GM19395 (cell line): ENCODE data around the gene SPHK1.

Experiments
- ATAC-seq: cut with Tn5 transposase; IDR thresholded peaks from one replicate; pipeline ENCODE4 v1.9.1; 2021; ENCODE audit warnings: mild to moderate bottlenecking, moderate library complexity; ENCODE audit not compliant: unreplicated experiment

The SPHK1 gene

GRCh38 chr17:76405967-76406647 lies 21.7 kb downstream of the SPHK1 start:
- no peak for ATAC-seq

- ATAC-seq: no peak
Observed at GRCh38 chr17:76407509-76407908, 23.1 kb downstream of the SPHK1 start.

DNA sequence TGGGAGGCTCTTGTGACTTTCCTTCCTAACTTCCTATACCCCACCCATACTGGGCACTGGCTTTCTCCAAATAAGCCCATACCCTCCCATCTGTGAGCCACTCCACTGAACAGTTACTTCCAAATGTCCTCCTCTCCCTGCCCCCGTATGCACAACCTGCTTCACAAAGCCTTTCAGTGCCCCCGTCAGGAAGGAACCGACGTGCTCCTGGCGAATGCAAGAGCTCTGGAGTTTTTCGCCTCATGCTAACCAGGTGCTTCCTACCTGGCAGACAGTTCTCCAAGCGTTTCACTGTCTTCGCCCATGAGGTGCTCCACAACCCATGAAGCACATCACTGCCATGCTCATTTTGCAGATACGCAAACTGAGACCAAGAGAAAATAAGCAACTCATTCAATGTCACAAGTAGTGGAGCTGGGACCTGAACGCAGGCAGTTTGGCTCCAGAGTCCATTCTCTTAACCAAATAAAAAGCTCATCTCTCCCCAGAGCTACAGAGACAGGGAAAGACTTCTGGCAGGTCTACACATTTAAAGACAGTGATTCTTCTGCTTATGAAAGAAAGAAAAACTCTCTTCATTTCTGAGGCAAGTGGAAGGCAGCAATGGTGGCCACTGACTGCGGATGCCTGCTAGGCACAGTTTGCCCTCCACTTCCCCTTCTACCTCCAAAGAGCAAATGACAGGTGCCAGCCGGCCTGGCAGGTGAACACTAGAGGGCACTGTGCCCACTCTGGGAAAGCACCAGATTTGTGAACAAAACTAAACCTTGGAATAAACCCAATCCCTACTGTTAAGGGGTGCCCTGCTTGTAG lies 23.8 kb downstream of the SPHK1 start:
- no peak for ATAC-seq

- no peak for ATAC-seq
Observed at GRCh38 chr17:76410328-76410965, 26.0 kb downstream of the SPHK1 start.

- ATAC-seq: no peak
Observed at GRCh38 chr17:76411247-76411646, 26.8 kb downstream of the SPHK1 start.

DNA sequence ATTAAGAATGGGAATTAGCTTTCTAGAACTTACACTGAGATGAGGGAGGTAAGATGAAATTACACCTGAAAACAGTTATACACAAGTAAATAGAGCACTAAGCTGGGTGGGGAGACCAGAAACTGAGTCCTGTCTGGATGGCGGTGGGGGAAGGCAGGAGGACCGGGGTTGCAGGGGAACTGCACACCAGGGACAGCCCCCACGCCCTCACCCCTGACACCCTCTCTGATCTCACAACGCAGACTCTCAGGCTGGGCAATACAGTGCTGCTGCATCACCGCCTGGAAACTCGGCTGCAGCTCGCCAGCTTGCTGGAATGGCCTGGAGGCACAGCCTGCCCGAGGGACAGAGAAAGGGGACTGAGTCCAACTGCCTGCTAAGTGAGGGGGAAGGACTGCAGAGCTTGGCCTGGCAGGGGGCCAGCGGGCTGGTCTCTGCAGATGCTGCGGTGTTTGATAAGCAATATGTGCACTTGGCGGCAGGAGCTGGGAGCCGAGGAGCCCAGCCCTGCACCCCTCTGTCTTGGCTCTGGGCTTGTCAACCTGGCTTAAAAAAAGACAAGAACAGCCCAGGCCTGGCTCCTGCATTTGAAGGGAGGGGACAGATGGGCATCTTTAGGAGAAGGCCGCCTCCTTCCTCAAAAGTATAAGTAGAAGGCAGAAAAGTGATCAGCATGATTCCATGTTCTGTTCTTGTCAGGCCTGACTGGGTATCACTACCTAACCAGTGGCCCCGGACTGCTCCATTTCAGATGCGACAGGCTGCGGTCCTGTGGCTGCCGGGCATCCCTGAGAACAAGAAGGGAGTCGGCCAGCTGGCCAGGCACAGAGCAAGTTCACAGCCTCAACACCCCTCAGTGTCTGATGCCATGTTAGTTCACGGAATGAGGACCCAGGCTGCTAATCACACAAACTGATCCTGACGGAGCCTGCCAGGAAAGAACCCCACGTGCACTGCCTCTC lies 30.2 kb downstream of the SPHK1 start:
- no peak for ATAC-seq

DNA sequence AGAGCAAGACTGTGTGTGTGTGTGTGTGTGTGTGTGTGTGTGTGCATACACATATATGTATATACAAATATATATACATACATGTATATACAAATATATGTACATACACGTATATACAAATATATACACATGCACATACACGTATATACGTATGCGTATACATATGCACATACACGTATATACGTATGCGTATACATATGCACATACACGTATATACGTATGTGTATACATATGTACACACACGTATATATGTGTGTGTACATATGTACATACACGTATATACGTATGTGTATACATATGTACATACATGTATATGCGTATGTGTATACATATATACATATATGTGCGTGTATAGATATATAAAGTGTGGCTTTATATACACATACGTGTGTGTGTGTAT lies 31.4 kb downstream of the SPHK1 start:
- ATAC-seq: no peak

GRCh38 chr17:76416457-76416856 lies 32.0 kb downstream of the SPHK1 start:
- no peak for ATAC-seq

- no peak for ATAC-seq
Observed at GRCh38 chr17:76416899-76417298, 32.5 kb downstream of the SPHK1 start.

- ATAC-seq: no peak
Observed at GRCh38 chr17:76417499-76418143, 33.2 kb downstream of the SPHK1 start.

- no peak for ATAC-seq
Observed at GRCh38 chr17:76419576-76420260, 35.3 kb downstream of the SPHK1 start.

DNA sequence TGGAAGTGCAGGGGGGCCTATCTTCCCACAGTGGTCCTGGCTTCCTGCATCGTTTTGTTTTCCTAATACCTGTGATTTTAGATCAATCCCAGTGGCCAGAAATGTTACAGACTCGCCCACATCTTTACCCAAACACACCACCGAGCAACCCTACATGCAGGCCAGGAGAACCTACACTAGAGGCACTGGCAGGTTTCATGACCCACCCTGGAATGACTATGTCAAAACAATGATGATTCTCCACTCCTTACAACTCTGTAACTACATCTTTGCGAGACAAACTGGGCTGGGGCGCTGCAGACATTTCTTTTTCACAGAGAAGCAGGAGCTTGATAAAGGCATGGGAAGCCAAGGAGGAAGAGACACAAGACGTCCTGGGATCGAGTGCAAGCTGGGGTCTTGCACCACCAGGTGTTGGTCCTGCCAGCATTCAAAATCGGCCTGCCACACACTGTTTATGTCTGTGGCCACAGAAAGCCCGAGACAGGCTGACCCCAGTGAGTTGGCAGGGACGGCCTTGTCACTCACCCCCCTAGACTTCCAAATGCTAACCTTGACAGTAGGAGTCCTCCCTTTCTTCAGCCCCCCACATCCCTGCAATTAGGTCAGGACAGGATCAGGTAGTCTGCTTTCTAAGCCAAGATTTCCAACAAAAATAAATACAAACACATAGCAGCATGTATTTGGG lies 36.1 kb downstream of the SPHK1 start:
- ATAC-seq: no peak

GRCh38 chr17:76421044-76421407 lies 36.6 kb downstream of the SPHK1 start:
- no peak for ATAC-seq

DNA sequence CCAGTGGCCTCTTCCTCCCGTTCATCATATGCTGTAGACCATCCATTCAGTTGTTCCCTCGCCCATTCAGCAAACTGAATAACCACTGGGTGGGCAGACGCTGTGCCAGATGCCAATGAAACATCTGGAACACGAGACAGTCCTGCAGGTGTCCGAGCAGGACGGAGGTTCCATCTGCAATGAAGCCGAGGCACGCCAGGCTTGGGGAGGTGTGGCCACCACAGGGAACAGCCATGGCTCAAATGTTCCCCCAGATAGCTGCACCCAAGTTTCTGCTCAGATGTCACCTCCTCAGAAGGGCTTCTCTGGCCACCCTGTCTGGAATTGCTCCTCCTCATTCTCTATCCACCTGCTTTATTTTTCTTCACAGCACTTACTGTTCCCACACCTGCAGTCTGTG lies 38.0 kb downstream of the SPHK1 start:
- ATAC-seq: no peak

- no peak for ATAC-seq
Observed at GRCh38 chr17:76422860-76423259, 38.5 kb downstream of the SPHK1 start.

DNA sequence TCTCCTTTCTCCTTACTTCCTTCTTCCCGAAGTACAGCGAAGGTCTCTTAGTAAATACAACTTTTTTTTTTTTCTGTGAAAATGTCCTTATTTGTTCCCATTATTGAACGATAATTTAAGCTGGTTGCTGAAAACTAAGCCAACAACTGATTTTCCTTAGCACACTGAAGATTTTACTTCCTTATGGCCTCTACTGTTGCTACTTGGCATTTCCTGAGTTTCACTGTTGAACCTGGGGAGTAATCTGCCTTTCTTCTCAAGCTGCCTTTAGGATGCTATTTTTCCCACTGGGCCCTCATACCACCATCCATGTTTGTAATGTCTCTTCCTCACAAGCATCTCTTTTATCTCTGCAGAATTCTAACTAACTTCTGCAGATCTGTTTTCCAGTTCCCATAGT lies 42.4 kb downstream of the SPHK1 start:
- ATAC-seq: no peak

DNA sequence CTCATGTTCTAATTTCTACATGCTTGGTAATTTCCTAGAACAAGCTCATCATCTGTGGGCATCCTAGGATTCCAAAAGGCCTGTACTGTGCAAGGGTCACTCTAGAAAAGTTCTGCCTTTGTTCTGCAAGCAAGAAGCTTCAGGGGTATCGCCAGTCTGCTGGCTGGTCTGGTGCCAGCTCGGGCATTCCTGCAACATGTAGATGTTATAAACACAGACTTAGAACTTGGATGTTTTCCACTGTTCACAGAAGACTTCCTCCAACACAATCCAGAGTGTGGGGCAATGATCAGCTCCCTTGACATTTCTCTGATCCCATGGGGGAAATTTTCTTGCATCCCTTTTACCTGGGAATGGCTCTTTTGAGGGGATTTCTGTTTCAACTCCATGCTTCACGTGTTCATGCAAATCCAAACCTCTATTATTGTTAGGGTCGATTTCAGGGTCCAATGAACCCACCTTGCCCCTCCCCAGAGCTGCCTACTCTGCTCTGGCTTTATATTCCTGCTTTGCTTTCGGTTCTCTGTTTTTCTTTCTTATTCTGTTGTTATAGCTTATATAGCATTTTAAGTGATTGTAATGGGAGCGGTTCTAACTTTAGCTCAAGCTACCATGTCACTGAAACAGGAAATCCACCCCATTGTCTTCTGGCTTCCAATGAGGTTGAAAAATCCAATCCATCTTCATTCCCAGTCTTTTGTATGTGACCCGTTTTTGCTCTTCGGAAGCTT lies 43.3 kb downstream of the SPHK1 start:
- no peak for ATAC-seq

- ATAC-seq: no peak
Observed at GRCh38 chr17:76428511-76428910, 44.1 kb downstream of the SPHK1 start.

DNA sequence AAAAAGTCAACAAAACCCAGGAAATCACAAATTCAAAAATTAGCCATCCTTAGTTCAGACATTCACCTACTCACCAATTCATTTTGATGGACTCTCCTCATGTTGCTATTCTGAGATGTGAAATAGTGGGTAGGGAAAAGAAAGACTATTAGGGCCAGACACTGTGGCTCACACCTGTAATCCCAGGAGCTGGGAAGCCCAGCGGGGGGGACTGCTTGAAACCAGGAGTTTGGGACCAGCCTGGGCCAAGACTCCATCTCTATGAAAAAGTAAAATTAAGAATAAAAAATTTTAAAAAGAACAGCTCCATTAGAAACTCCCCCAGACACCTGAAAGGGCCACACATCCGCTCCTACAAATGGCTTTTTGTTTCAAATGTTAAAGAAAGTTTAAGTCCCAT lies 47.1 kb downstream of the SPHK1 start:
- ATAC-seq: no peak
